Parathyroid adenoma (tissue), 2 donors: ENCODE results near the gene PIEZO1.

ENCODE experiments used
- H2AFZ ChIP-seq: fragments of 300-600 bp; sonication (generic); one replicate; pipeline ENCODE4 v1.7.0; 2017; ENCODE audit warnings: antibody characterized with exemption, mild to moderate bottlenecking
- H3K27ac ChIP-seq: fragments of 300-600 bp; sonication (generic); one replicate; pipeline ENCODE4 v1.7.0; 2017
- H3K27me3 ChIP-seq: fragments of 300-600 bp; sonication (generic); one replicate; pipeline ENCODE4 v1.7.0; 2017; ENCODE audit warnings: low read length; ENCODE audit not compliant: control insufficient read depth, insufficient read depth
- H3K36me3 ChIP-seq: fragments of 300-600 bp; sonication (generic); one replicate; pipeline ENCODE4 v1.7.0; 2017; ENCODE audit warnings: low read length; ENCODE audit not compliant: control insufficient read depth, insufficient read depth
- H3K4me1 ChIP-seq: fragments of 300-600 bp; sonication (generic); one replicate; pipeline ENCODE4 v1.7.0; 2017; ENCODE audit warnings: control low read depth
- H3K4me2 ChIP-seq: fragments of 300-600 bp; sonication (generic); one replicate; pipeline ENCODE4 v1.7.0; 2017; ENCODE audit warnings: low read length
- H3K4me3 ChIP-seq: fragments of 300-600 bp; sonication (generic); one replicate; pipeline ENCODE4 v1.7.0; 2017; ENCODE audit warnings: low read depth, low read length
- H3K79me2 ChIP-seq: fragments of 300-600 bp; sonication (generic); one replicate; pipeline ENCODE4 v1.7.0; 2017; ENCODE audit warnings: control low read depth
- H3K9ac ChIP-seq: fragments of 300-600 bp; sonication (generic); one replicate; pipeline ENCODE4 v1.7.0; 2017; ENCODE audit warnings: mild to moderate bottlenecking
- H3K9me3 ChIP-seq: fragments of 300-600 bp; sonication (generic); one replicate; pipeline ENCODE4 v1.7.0; 2017; ENCODE audit warnings: low read length; ENCODE audit not compliant: control insufficient read depth
- CTCF ChIP-seq: fragments of 300-600 bp; sonication (generic); IDR thresholded peaks from one replicate; pipeline ENCODE4 v1.7.0; 2017; ENCODE audit warnings: antibody characterized with exemption, mild to moderate bottlenecking
- donor health status: primary hyperparathyroidism.

PIEZO1 gene

DNA sequence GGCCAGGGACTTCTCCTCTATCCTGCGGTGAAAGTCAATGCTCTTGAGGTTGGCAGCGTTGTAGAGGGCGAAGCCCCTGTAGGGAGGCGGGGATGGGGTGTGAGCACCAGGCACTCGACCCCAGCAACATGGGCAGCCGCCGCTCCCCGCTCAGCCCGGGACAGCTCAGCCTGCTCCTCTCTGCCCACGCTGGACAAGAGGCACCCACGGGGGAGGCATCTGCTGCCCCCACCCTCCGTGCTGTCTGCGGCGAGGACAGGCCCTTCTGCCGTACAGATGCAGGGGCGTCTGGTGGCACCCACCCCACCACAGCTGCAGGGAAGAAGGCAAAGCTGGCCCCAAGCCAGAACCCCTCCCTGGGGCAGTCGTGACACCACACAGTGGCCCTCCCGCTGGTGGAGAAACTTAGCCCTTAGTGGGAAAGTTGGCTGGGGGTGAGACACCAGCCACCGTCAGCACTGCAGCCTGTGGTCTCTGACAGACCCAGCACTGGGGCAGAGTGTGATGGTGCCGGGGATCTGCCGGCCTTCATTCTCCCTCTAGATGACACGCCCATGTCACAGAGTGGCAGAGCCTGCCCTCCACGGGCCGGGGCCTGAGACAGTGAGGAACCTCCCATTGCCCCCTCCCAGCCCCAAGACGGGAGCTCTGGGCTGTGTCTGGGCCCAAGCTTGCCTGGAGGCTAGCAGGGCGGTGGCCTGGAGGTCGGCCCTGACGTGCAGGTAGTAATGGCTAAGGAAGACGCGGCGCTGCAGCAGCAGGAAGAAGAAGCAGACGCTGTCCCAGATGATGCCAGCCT is 59.2 kb downstream of the PIEZO1 start:
- no peaks in the 10 kb centered on the region for H3K9me3 ChIP-seq
- H3K4me1 ChIP-seq, result peaks cover 3% of the 10 kb centered on the region
- H3K79me2 ChIP-seq, result no peaks in the 10 kb centered on the region
- no peak for TF ChIP-seq CTCF
- no peak overlapping the region for H3K27ac ChIP-seq
- H2AFZ ChIP-seq, result no peak overlapping the region
- no peak overlapping the region for H3K4me3 ChIP-seq
- H3K36me3 ChIP-seq, result no peaks in the 10 kb centered on the region
- H3K4me2 ChIP-seq, result no peak overlapping the region
- H3K27me3 ChIP-seq, result no peaks in the 10 kb centered on the region
- no peak overlapping the region for H3K9ac ChIP-seq

- Histone ChIP-seq H2AFZ (no peak overlapping the region), H3K27me3 (no peaks in the 10 kb centered on the region), H3K36me3 (no peaks in the 10 kb centered on the region), H3K4me1 (no peaks in the 10 kb centered on the region), H3K9ac (no peak overlapping the region), H3K79me2 (no peaks in the 10 kb centered on the region), H3K27ac (no peak overlapping the region), H3K4me2 (no peak overlapping the region), H3K4me3 (no peak overlapping the region), H3K9me3 (no peaks in the 10 kb centered on the region)
- no peak for TF ChIP-seq CTCF
These were observed 60.0 kb downstream of the PIEZO1 start for GRCh38 chr16:88724855-88725555.

DNA sequence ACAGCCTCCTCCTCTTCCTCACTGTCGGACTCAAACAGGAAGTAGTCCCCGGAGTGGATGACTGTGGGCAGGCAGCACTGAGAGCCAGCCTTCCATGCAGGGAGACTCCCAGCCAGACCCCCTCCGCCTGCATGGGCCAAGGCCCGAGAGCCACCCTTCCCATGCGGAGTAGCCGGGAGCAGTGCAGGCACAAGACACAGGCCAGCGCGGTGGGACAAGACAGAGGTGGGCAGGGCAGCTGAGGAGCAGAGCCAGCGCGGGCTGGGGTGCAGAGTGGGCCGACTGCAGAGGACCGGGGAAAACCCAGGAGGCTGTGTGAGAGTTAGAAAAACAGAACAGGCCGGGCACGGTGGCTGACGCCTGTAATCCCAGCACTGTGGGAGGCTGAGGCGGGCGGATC is 61.1 kb downstream of the PIEZO1 start:
- Histone ChIP-seq H3K27ac (no peak overlapping the region), H3K36me3 (no peaks in the 10 kb centered on the region), H3K4me1 (no peaks in the 10 kb centered on the region), H3K9me3 (no peaks in the 10 kb centered on the region), H2AFZ (no peak overlapping the region), H3K9ac (no peak overlapping the region), H3K4me3 (no peak overlapping the region), H3K79me2 (no peaks in the 10 kb centered on the region), H3K27me3 (no peaks in the 10 kb centered on the region), H3K4me2 (no peak overlapping the region)
- TF ChIP-seq CTCF, result no peak

DNA sequence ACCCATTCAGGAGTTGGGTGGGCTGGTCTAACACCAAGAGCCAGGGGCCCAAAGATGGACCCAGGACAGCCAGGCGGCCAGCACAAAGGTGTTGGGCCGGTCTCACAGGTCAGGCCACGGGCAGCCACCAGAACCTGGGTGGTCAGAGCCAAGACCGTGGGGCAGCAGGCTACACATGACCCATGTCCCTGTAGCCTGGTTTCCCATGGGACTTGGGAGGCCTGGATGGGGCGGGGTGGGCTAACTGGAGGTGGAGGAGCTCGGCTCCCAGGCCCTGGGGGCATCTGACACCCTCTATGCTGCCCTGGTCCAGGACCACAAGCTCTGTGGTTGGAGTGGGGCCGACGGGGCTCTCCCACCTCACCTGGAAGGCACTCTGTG is 61.5 kb downstream of the PIEZO1 start:
- no peak for TF ChIP-seq CTCF
- no peaks in the 10 kb centered on the region for H3K27me3 ChIP-seq
- no peak overlapping the region for H3K9ac ChIP-seq
- no peak overlapping the region for H2AFZ ChIP-seq
- H3K9me3 ChIP-seq, result no peaks in the 10 kb centered on the region
- no peaks in the 10 kb centered on the region for H3K79me2 ChIP-seq
- no peaks in the 10 kb centered on the region for H3K4me1 ChIP-seq
- H3K4me3 ChIP-seq, result no peak overlapping the region
- no peak overlapping the region for H3K4me2 ChIP-seq
- H3K36me3 ChIP-seq, result no peaks in the 10 kb centered on the region
- no peak overlapping the region for H3K27ac ChIP-seq
